ENCODE measurements around the gene PTDSS2.

Gene PTDSS2

GRCh38 chr11:469684-470560 is 19.8 kb downstream of the PTDSS2 start:
- H2BK15ac ChIP-seq (ENCODE audit: low read depth, poor library complexity, severe bottlenecking), result peak overlapping the region; percentile 99
- H2BK120ac ChIP-seq (ENCODE audit: low read depth, low read length), result peak overlapping the region; percentile 97
- peak overlapping the region; percentile 98 for H4K8ac ChIP-seq (ENCODE audit: low read length)
- H3K79me1 ChIP-seq (replicated peaks; ENCODE audit: low read length, poor library complexity, severe bottlenecking), result peaks cover 33% of the 10 kb centered on the region
- peak overlapping the region; percentile 100 for H4K91ac ChIP-seq (ENCODE audit: low read length)
- H2AK5ac ChIP-seq (ENCODE audit: low read length, severe bottlenecking), result peak overlapping the region; percentile 51
- peak overlapping the region; percentile 1 for H3K4me2 ChIP-seq (ENCODE audit: low read length, poor library complexity, severe bottlenecking)
- H3K18ac ChIP-seq (ENCODE audit: low read depth in 1 of 2, low read length in 2 of 2), result peak overlapping the region; percentile 94 to 99
- H3K36me3 ChIP-seq (ENCODE audit: control insufficient read depth in 1 of 2, insufficient read depth in 2 of 2, low read depth in 1 of 2, low read length in 2 of 2), result peaks cover 6 to 31% of the 10 kb centered on the region in 2 experiments
- peak overlapping the region in 1 of 2 experiments; percentile 98 for H3K14ac ChIP-seq (ENCODE audit: low read length in 2 of 2)
- H3K9me3 ChIP-seq (ENCODE audit: control insufficient read depth, low read length), result no peaks in the 10 kb centered on the region
- H3K9ac ChIP-seq (ENCODE audit: low read length), result peak overlapping the region; percentile 89
- peak overlapping the region; percentile 98 to 99 for H3K4ac ChIP-seq (ENCODE audit: low read depth in 1 of 2, low read length in 2 of 2)
- peaks cover 13% of the 10 kb centered on the region for H3K4me1 ChIP-seq (ENCODE audit: control insufficient read depth, insufficient read depth, low read depth, low read length)
- H2BK5ac ChIP-seq (ENCODE audit: low read depth, low read length, poor library complexity, severe bottlenecking), result no peak overlapping the region
- no peak overlapping the region for H2AFZ ChIP-seq (ENCODE audit: low read depth, low read length)
- peak; percentile 92 for DNase-seq
- H2BK12ac ChIP-seq (ENCODE audit: low read length in 2 of 2), result peak overlapping the region; percentile 98 to 100
- H3K4me3 ChIP-seq (ENCODE audit: insufficient read depth in 1 of 2, low read depth in 1 of 2, low read length in 2 of 2), result peak overlapping the region in 1 of 2 experiments; percentile 64
- H3K23ac ChIP-seq (ENCODE audit: low read length in 2 of 2), result peak overlapping the region in 1 of 2 experiments; percentile 98
- peak overlapping the region; percentile 8 for H3K27ac ChIP-seq (ENCODE audit: low read length, poor library complexity, severe bottlenecking)
- H3K27me3 ChIP-seq (ENCODE audit: control insufficient read depth in 1 of 2, insufficient read depth in 1 of 2, low read length in 2 of 2), result no peaks in the 10 kb centered on the region
- 88% methylated on average over 21 of the region's 28 CpGs for WGBS

- Histone ChIP-seq H3K27me3 (ENCODE audit: control insufficient read depth in 1 of 2, insufficient read depth in 1 of 2, low read length in 2 of 2) (no peaks in the 10 kb centered on the region), H4K91ac (ENCODE audit: low read length) (peak overlapping the region; percentile 91), H2BK5ac (ENCODE audit: low read depth, low read length, poor library complexity, severe bottlenecking) (no peak overlapping the region), H3K18ac (ENCODE audit: low read depth in 1 of 2, low read length in 2 of 2) (peak overlapping the region in 1 of 2 experiments; percentile 88), H3K4me2 (ENCODE audit: low read length, poor library complexity, severe bottlenecking) (no peak overlapping the region), H3K27ac (ENCODE audit: low read length, poor library complexity, severe bottlenecking) (no peak overlapping the region), H3K4ac (ENCODE audit: low read depth in 1 of 2, low read length in 2 of 2) (peak overlapping the region in 1 of 2 experiments; percentile 60), H2BK15ac (ENCODE audit: low read depth, poor library complexity, severe bottlenecking) (peak overlapping the region; percentile 73), H2BK12ac (ENCODE audit: low read length in 2 of 2) (peak overlapping the region; percentile 82 to 91), H3K36me3 (ENCODE audit: control insufficient read depth in 1 of 2, insufficient read depth in 2 of 2, low read depth in 1 of 2, low read length in 2 of 2) (peaks cover 7 to 36% of the 10 kb centered on the region in 2 experiments), H3K4me3 (ENCODE audit: insufficient read depth in 1 of 2, low read depth in 1 of 2, low read length in 2 of 2) (peak overlapping the region in 1 of 2 experiments; percentile 24), H3K4me1 (ENCODE audit: control insufficient read depth, insufficient read depth, low read depth, low read length) (peaks cover 18% of the 10 kb centered on the region), H3K9me3 (ENCODE audit: control insufficient read depth, low read length) (no peaks in the 10 kb centered on the region), H3K9ac (ENCODE audit: low read length) (no peak overlapping the region), H3K79me1 (replicated peaks; ENCODE audit: low read length, poor library complexity, severe bottlenecking) (peaks cover 39% of the 10 kb centered on the region), H3K14ac (ENCODE audit: low read length in 2 of 2) (peak overlapping the region in 1 of 2 experiments; percentile 9), H2BK120ac (ENCODE audit: low read depth, low read length) (peak overlapping the region; percentile 6), H2AFZ (ENCODE audit: low read depth, low read length) (no peak overlapping the region), H4K8ac (ENCODE audit: low read length) (no peak overlapping the region), H2AK5ac (ENCODE audit: low read length, severe bottlenecking) (no peak overlapping the region), H3K23ac (ENCODE audit: low read length in 2 of 2) (peak overlapping the region in 1 of 2 experiments; percentile 18)
- DNase-seq, result no peak
- 99% methylated on average over 61 of the region's 61 CpGs for WGBS
Observed at GRCh38 chr11:471468-472145, 21.5 kb downstream of the PTDSS2 start.

GRCh38 chr11:472272-472671 is 22.2 kb downstream of the PTDSS2 start:
- no peak overlapping the region for H3K4me2 ChIP-seq (ENCODE audit: low read length, poor library complexity, severe bottlenecking)
- H2AK5ac ChIP-seq (ENCODE audit: low read length, severe bottlenecking), result no peak overlapping the region
- H4K8ac ChIP-seq (ENCODE audit: low read length), result no peak overlapping the region
- 94% methylated on average over 13 of the region's 13 CpGs for WGBS
- no peak overlapping the region for H3K9ac ChIP-seq (ENCODE audit: low read length)
- H3K23ac ChIP-seq (ENCODE audit: low read length in 2 of 2), result no peak overlapping the region
- no peak overlapping the region for H3K27ac ChIP-seq (ENCODE audit: low read length, poor library complexity, severe bottlenecking)
- no peak for DNase-seq
- no peak overlapping the region for H3K18ac ChIP-seq (ENCODE audit: low read depth in 1 of 2, low read length in 2 of 2)
- H2AFZ ChIP-seq (ENCODE audit: low read depth, low read length), result no peak overlapping the region
- no peak overlapping the region for H2BK120ac ChIP-seq (ENCODE audit: low read depth, low read length)
- no peak overlapping the region for H3K4ac ChIP-seq (ENCODE audit: low read depth in 1 of 2, low read length in 2 of 2)
- peaks cover 7 to 36% of the 10 kb centered on the region in 2 experiments for H3K36me3 ChIP-seq (ENCODE audit: control insufficient read depth in 1 of 2, insufficient read depth in 2 of 2, low read depth in 1 of 2, low read length in 2 of 2)
- H3K27me3 ChIP-seq (ENCODE audit: control insufficient read depth in 1 of 2, insufficient read depth in 1 of 2, low read length in 2 of 2), result no peaks in the 10 kb centered on the region
- H3K4me3 ChIP-seq (ENCODE audit: insufficient read depth in 1 of 2, low read depth in 1 of 2, low read length in 2 of 2), result no peak overlapping the region
- H2BK15ac ChIP-seq (ENCODE audit: low read depth, poor library complexity, severe bottlenecking), result no peak overlapping the region
- H3K14ac ChIP-seq (ENCODE audit: low read length in 2 of 2), result no peak overlapping the region
- no peak overlapping the region for H2BK5ac ChIP-seq (ENCODE audit: low read depth, low read length, poor library complexity, severe bottlenecking)
- H3K79me1 ChIP-seq (replicated peaks; ENCODE audit: low read length, poor library complexity, severe bottlenecking), result peaks cover 39% of the 10 kb centered on the region
- peak overlapping the region; percentile 28 for H4K91ac ChIP-seq (ENCODE audit: low read length)
- no peaks in the 10 kb centered on the region for H3K9me3 ChIP-seq (ENCODE audit: control insufficient read depth, low read length)
- H3K4me1 ChIP-seq (ENCODE audit: control insufficient read depth, insufficient read depth, low read depth, low read length), result peaks cover 24% of the 10 kb centered on the region
- H2BK12ac ChIP-seq (ENCODE audit: low read length in 2 of 2), result no peak overlapping the region

GRCh38 chr11:472816-473215 is 22.7 kb downstream of the PTDSS2 start:
- H3K9ac ChIP-seq (ENCODE audit: low read length), result no peak overlapping the region
- H3K4ac ChIP-seq (ENCODE audit: low read depth in 1 of 2, low read length in 2 of 2), result no peak overlapping the region
- H3K79me1 ChIP-seq (replicated peaks; ENCODE audit: low read length, poor library complexity, severe bottlenecking), result peaks cover 39% of the 10 kb centered on the region
- H2BK12ac ChIP-seq (ENCODE audit: low read length in 2 of 2), result no peak overlapping the region
- H3K18ac ChIP-seq (ENCODE audit: low read depth in 1 of 2, low read length in 2 of 2), result no peak overlapping the region
- no peak overlapping the region for H2AK5ac ChIP-seq (ENCODE audit: low read length, severe bottlenecking)
- H3K9me3 ChIP-seq (ENCODE audit: control insufficient read depth, low read length), result no peaks in the 10 kb centered on the region
- H3K4me3 ChIP-seq (ENCODE audit: insufficient read depth in 1 of 2, low read depth in 1 of 2, low read length in 2 of 2), result no peak overlapping the region
- H4K91ac ChIP-seq (ENCODE audit: low read length), result no peak overlapping the region
- no peak overlapping the region for H3K4me2 ChIP-seq (ENCODE audit: low read length, poor library complexity, severe bottlenecking)
- no peak overlapping the region for H2AFZ ChIP-seq (ENCODE audit: low read depth, low read length)
- no peak overlapping the region for H3K14ac ChIP-seq (ENCODE audit: low read length in 2 of 2)
- H3K27me3 ChIP-seq (ENCODE audit: control insufficient read depth in 1 of 2, insufficient read depth in 1 of 2, low read length in 2 of 2), result no peaks in the 10 kb centered on the region
- no peak overlapping the region for H4K8ac ChIP-seq (ENCODE audit: low read length)
- no peak overlapping the region for H3K23ac ChIP-seq (ENCODE audit: low read length in 2 of 2)
- DNase-seq, result no peak
- peaks cover 7 to 36% of the 10 kb centered on the region in 2 experiments for H3K36me3 ChIP-seq (ENCODE audit: control insufficient read depth in 1 of 2, insufficient read depth in 2 of 2, low read depth in 1 of 2, low read length in 2 of 2)
- H3K27ac ChIP-seq (ENCODE audit: low read length, poor library complexity, severe bottlenecking), result no peak overlapping the region
- H2BK120ac ChIP-seq (ENCODE audit: low read depth, low read length), result no peak overlapping the region
- peaks cover 29% of the 10 kb centered on the region for H3K4me1 ChIP-seq (ENCODE audit: control insufficient read depth, insufficient read depth, low read depth, low read length)
- no peak overlapping the region for H2BK15ac ChIP-seq (ENCODE audit: low read depth, poor library complexity, severe bottlenecking)
- no peak overlapping the region for H2BK5ac ChIP-seq (ENCODE audit: low read depth, low read length, poor library complexity, severe bottlenecking)
- WGBS, result 96% methylated on average over 28 of the region's 28 CpGs
